ENCODE results near the gene LYG1. TPM values are rescaled to one million over a fixed set of nuclear protein-coding genes. Genes with fewer than 3 reads are reported as not detected.

Gene LYG1
- total and polyA plus RNA-seq, 2 of the 8 experiments (the other 6 are each of a cell fraction or from before 2014, with no cell fraction given): 0.68 to 0.86 TPM

DNA sequence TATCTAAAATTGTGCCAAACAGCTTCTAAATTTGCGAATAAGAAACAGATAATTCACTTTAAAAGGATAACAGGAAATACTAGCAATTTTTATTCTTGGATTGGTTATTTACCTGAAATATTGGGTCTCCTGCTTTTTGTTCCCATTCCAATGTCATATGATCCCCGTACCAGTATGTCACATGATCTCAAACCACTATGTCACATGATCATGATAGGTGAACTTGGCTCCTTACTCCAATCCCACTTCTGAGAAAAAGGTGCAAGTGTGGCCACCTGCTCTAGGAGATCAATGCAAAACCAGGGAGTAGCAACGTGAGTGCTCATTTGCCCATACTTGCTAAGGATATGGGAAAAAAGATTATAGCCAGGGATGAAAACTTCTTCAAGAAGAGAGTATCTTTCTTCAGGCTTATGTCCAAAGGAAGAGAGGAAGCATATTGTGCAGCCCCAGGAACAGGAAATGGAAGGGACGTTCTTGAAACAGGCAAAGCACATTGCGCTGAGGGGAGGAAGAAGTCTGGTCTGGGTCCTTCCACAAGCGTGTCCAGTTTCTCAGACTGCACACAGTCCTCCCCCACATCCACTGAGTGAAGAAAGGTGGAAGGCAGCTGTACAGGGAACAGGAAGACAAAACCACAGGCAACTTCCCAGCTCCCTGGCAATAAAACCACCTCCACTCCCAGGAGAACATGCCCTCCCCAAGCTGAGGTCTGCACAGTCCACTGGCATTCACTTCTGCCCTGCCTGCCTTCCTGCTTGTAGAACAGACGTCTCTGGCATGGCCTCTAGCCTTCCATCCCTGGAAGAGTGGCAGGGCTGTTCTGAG is 45.3 kb downstream of the LYG1 start, which contains the start of gene LYG2:
Gene LYG2 (minus strand): TSS at position 176 of the 828 bp plus-strand sequence. CDS start 1,406 bp downstream, outside the sequence.
- ChIA-PET CTCF (ENCODE audit: partially characterized antibody) (interaction anchor here (0.6 to 2.0 kb wide), 2 partner anchors 10 to 43 kb away, joined by 3 to 7 read pairs; no protein-coding TSS in a partner anchor), POLR2A (ENCODE audit: partially characterized antibody) (no interaction called here)
- H4K5ac ChIP-seq (ENCODE audit: insufficient read length, low read depth, low read length): no peak within 1 kb of the TSS
- H2AK5ac ChIP-seq (ENCODE audit: low read depth, low read length): no peak within 1 kb of the TSS
- H4K20me1 ChIP-seq (replicated peaks in 1 of 2; ENCODE audit: control insufficient read depth in 1 of 2, insufficient read depth in 2 of 2, low read length in 2 of 2): no peaks in the 10 kb centered on the region
- H2BK5ac ChIP-seq (ENCODE audit: low read depth, low read length): no peak within 1 kb of the TSS
- H3K4me3 ChIP-seq (ENCODE audit: extremely low read depth in 1 of 4, insufficient read depth in 2 of 4, low read depth in 3 of 4, low read length in 4 of 4): no peak within 1 kb of the TSS
- no peak within 1 kb of the TSS for H3K27ac ChIP-seq (ENCODE audit: low read depth, low read length)
- H3K36me3 ChIP-seq (ENCODE audit: control insufficient read depth in 2 of 4, insufficient read depth in 4 of 4, low read length in 3 of 4): no peaks in the 10 kb centered on the region
- no peaks in the 10 kb centered on the region for H3K23me2 ChIP-seq (ENCODE audit: low read depth, low read length)
- H3K4me1 ChIP-seq (replicated peaks in 1 of 4; ENCODE audit: control insufficient read depth in 3 of 4, insufficient read depth in 4 of 4, low read length in 3 of 4): no peaks in the 10 kb centered on the region
- no peak within 1 kb of the TSS for H3K56ac ChIP-seq (replicated peaks; ENCODE audit: insufficient read length, low read depth, low read length)
- no peak within 1 kb of the TSS for H2BK15ac ChIP-seq (ENCODE audit: low read length)
- TF ChIP-seq ATF3 (IDR thresholded peaks at IDR 0.05; ENCODE audit: insufficient read depth, low read depth, low read length) (no peak), FOSL1 (IDR thresholded peaks at IDR 0.05; ENCODE audit: insufficient read depth, low read depth, low read length) (no peak), BRCA1 (IDR thresholded peaks at IDR 0.05; ENCODE audit: low read depth, low read length) (no peak), GABPA (IDR thresholded peaks at IDR 0.05; ENCODE audit: borderline replicate concordance, insufficient read depth, low read length) (no peak)
- TF ChIP-seq, protein P1, sequence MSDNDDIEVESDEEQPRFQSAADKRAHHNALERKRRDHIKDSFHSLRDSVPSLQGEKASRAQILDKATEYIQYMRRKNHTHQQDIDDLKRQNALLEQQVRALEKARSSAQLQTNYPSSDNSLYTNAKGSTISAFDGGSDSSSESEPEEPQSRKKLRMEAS (IDR thresholded peaks at IDR 0.05): no peak
- H3K23ac ChIP-seq (ENCODE audit: insufficient read length): no peak within 1 kb of the TSS
- no peak within 1 kb of the TSS for H4K91ac ChIP-seq (replicated peaks; ENCODE audit: insufficient read length, low read length)
- no peak within 1 kb of the TSS for H3K9ac ChIP-seq (replicated peaks in 1 of 4; ENCODE audit: extremely low read depth in 1 of 4, low read depth in 3 of 4, low read length in 3 of 4)
- no peak within 1 kb of the TSS for H3K14ac ChIP-seq (ENCODE audit: insufficient read length)
- no peak for FAIRE-seq
- H2BK12ac ChIP-seq (ENCODE audit: low read depth, low read length): no peak within 1 kb of the TSS
- no peaks in the 10 kb centered on the region for H3K27me3 ChIP-seq (replicated peaks in 1 of 4; ENCODE audit: control insufficient read depth in 3 of 4, extremely low read depth in 1 of 4, insufficient read depth in 3 of 4, low read length in 3 of 4)
- H2AFZ ChIP-seq (ENCODE audit: low read length): 0 out of 2 replicates have a peak within 1 kb of the TSS, but pooled peaks have one; percentile 51
- H4K8ac ChIP-seq (ENCODE audit: extremely low read depth, insufficient read depth, low read length): no peak within 1 kb of the TSS
- H3K18ac ChIP-seq (ENCODE audit: extremely low read depth, low read length): no peak within 1 kb of the TSS
- WGBS, 2 experiments (ENCODE audit: extremely low coverage in 1 of 2, insufficient coverage in 1 of 2, insufficient read length in 1 of 2, insufficient replicate concordance in 2 of 2, low coverage in 1 of 2, low lambda C conversion rate in 2 of 2, missing lambda C conversion rate in 1 of 2): 90% methylated on average over 7 of the region's 7 CpGs; no CpG with 5 or more reads in 1 of the 2 experiments
- H3K9me3 ChIP-seq (ENCODE audit: insufficient read depth in 2 of 2, low read depth in 1 of 2, low read length in 1 of 2): peaks cover 0 to 2% of the 10 kb centered on the region in 2 experiments; a peak in 1 of 4 replicates
- H2BK20ac ChIP-seq (ENCODE audit: low read length): no peak within 1 kb of the TSS
- no peak within 1 kb of the TSS for H3K4ac ChIP-seq (replicated peaks; ENCODE audit: insufficient read length, low read depth, low read length)
- no peak within 1 kb of the TSS for H3K4me2 ChIP-seq (ENCODE audit: insufficient read depth in 1 of 2, low read depth in 2 of 2, low read length in 2 of 2)
- DNase-seq (ENCODE audit: low read depth in 1 of 2, low spot score in 2 of 2): no peak
- no peaks in the 10 kb centered on the region for H3K79me2 ChIP-seq (ENCODE audit: control insufficient read depth in 1 of 2, insufficient read depth in 2 of 2, low read length in 2 of 2)
- no peak within 1 kb of the TSS for H2BK120ac ChIP-seq (replicated peaks; ENCODE audit: low read depth, low read length)
- no peaks in the 10 kb centered on the region for H3K79me1 ChIP-seq (ENCODE audit: low read depth, low read length)

All from H1 (cell line).